ENCODE data around the gene ADARB2.

The ADARB2 gene

DNA sequence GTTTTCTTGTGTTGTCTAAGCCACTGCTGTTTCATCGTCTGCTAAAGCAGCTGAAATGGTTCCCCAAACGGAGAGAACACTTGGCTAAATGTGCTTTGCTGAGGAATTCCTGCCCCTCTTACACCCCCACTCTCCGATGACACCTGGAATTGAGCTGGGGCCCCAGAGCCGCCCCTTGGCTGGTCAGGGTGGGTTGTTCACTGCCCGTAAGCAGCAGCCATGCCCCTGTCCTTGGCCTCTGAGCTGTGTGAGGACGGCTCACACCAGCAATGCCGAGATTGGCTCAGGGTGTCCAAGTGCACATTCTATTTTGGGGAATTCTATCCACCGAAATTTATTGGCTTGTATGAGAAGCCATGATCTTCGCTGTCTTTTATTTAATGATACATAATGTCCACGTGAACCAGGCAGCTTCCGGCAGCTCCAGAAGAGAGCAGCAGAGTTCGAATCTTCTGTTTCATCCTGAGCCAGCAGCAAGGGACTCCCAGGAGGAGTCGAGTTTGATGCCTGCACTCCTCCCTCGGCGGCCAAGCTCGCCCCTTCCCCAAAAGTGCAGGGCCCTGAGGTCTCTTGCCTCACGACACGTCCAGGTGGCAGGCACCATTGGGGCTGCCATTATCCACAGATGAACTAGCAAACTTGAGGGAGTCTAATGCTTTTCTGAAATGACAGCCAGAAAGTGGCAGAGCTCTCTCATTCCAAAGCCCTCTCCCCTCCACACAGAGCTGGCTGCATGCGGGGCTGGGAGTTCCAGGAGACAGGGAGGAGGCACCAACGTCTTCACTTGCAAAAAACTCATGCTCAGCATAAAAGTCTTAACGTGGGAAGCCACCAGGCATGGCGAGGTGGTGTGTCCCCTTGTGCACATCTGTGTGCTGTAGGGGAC lies 567.1 kb downstream of the ADARB2 start:
- TF ChIP-seq ZFX (IDR thresholded peaks at IDR 0.05; ENCODE audit: borderline replicate concordance) (no peak), CTCF (IDR thresholded peaks at IDR 0.05) (peak; percentile 7; the same call in 1 of the 2 replicates)
- no peak overlapping the region for H3K27ac ChIP-seq

DNA sequence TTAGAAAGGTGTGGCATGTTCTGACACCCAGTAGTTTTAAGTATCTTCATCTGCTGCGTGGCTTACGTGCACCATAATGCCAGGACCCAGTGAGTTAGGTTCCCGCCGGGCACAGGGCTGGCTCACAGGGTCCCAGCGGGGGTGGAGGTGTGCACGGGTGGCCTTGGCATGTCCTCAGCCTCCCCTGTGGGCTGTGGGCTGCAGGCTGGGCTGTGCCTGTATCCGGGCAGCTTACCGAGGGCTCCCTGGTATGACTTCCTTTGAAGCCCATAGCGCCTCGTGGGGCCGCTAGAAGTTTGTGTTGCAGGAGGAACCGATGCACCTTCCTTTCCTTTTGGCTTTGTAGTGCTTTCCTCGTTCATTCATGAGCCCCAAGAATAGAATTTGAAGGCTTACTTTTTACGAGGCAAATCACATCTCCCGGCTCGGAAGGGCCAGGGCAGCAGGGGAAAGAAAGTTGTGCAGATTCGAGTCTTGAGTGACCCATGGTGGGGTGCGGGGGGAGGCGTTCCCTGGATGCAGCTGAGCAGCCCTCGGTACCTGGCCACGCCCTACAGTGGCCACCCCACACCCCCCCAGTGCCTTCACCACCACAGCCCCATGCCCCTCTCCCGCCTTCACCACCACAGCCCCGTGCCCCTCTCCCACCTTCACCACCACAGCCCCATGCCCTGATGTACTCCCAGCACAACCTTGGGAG lies 568.0 kb downstream of the ADARB2 start:
- TF ChIP-seq ZFX (IDR thresholded peaks at IDR 0.05; ENCODE audit: borderline replicate concordance) (no peak), CTCF (IDR thresholded peaks at IDR 0.05) (no peak)
- H3K27ac ChIP-seq = no peak overlapping the region

DNA sequence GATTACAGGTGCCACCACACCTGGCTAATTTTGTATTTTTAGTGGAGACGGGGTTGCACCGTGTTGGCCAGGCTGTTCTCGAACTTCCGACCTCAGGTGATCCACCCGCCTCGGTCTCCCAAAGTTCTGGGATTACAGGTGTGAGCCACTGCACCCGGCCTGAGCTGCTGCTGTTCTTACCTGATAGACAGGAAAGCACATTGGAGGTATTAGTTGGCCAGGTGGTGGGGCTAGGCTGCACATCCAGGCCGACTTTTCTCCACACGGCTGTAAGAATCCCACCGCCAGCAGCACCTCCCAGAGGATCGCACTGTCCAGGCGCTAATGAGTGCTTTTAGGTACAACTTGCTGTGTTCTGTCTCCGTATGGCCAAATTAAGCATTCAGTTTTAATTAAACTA lies 568.6 kb downstream of the ADARB2 start:
- H3K27ac ChIP-seq = no peak overlapping the region
- TF ChIP-seq CTCF (IDR thresholded peaks at IDR 0.05) (0 out of 2 replicates have a peak, but pooled peaks have one; percentile 7), ZFX (IDR thresholded peaks at IDR 0.05; ENCODE audit: borderline replicate concordance) (no peak)

- TF ChIP-seq ZFX (IDR thresholded peaks at IDR 0.05; ENCODE audit: borderline replicate concordance) (no peak), CTCF (IDR thresholded peaks at IDR 0.05) (no peak)
- no peak overlapping the region for H3K27ac ChIP-seq
Observed at GRCh38 chr10:1166828-1167275, 570.5 kb downstream of the ADARB2 start.

DNA sequence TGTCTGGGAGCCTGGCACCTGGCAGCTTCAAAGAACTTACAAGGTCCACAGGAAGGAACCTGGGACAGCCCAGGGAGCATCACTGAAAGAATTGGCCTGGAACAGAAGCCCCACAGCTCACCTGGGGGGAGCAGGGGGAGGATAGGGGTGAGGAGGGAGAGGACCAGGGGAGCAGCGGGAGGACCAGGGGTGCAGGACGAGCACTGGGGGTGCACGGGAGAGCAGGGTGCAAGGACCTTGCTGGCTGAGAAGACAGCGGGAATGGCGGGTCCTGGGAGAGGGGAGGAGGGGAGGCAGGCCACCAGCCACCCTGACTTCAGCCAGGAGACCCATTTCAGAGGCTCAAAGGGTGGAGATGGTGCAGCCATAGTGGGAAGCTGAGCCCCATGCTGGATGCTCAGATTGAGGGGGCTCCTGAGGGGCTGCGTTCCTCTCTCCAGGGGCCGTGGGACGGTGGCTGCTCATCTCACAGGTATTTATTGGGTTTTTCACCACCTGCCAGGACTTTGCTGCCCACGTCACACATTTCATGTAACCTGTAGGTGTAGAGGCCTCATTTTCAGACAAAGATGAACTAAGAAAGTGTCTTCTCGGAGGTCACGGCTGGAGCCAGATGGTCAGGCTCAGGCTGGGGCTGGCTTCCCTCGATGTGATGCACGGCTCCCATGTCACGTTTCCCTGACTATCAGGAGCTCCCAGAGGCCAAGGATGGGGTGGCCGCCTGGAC lies 571.1 kb downstream of the ADARB2 start:
- TF ChIP-seq ZFX (IDR thresholded peaks at IDR 0.05; ENCODE audit: borderline replicate concordance) (no peak), CTCF (IDR thresholded peaks at IDR 0.05) (no peak)
- H3K27ac ChIP-seq = no peak overlapping the region

DNA sequence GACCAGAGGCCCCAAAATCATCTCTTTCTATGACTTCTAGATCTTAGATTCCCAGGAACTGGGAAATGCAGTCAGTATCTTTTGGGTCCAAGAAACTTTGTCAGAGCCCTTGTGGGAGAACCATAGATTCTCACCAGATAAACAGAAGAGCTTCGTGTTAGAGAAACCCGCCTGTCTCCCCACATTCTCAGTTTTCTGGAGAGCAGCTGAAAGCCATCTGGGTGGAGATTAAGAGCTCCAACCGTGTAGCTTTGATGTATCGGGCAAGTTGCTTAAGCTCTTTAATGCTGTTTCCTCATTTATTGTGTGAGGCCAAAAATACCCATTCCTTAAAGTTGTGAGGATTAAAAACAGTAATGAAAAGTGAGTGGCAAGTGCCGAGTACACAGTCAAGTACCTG lies 573.5 kb downstream of the ADARB2 start:
- TF ChIP-seq CTCF (IDR thresholded peaks at IDR 0.05) (no peak), ZFX (IDR thresholded peaks at IDR 0.05; ENCODE audit: borderline replicate concordance) (no peak)

More for the DNA sequence above, 573.5 kb downstream of the ADARB2 start:
- no peak overlapping the region for H3K27ac ChIP-seq
